Stomach (tissue), 4 donors: Measurements from ENCODE around the gene HDHD5.

Experiments
- CTCF ChIP-seq, 7 experiments: fragments of 450-650 bp in 4 of 7; fragments of 200-600 bp in 3 of 7; sonication (generic) in 3 of 7; IDR thresholded peaks; one replicate each; pipeline ENCODE4 v1.5.1; 2016 to 2019; ENCODE audit warnings: antibody characterized with exemption in 7 of 7, control low read depth in 2 of 7, mild to moderate bottlenecking in 1 of 7
- EP300 ChIP-seq: sonication (generic); formaldehyde crosslinking; IDR thresholded peaks from one replicate; pipeline ENCODE4 v1.6.1; 2017; ENCODE audit warnings: antibody characterized with exemption
- POLR2A ChIP-seq, 4 donors: fragments of 450-650 bp; IDR thresholded peaks; one replicate each; pipeline ENCODE4 v1.6.1; 2016; ENCODE audit warnings: antibody characterized with exemption in 4 of 4, control low read depth in 2 of 4, mild to moderate bottlenecking in 1 of 4, moderate library complexity in 1 of 4
- POLR2AphosphoS5 ChIP-seq, 3 donors: sonication (generic); formaldehyde crosslinking; IDR thresholded peaks; one replicate each; pipeline ENCODE4 v1.6.1; 2016; ENCODE audit warnings: antibody characterized with exemption in 3 of 3

GRCh38 chr22:17113600-17113999 lies 45.5 kb downstream of the HDHD5 start:
- TF ChIP-seq CTCF (IDR thresholded peaks at IDR 0.05) (no peak), EP300 (no peak), POLR2AphosphoS5 (IDR thresholded peaks at IDR 0.05) (no peak), POLR2A (IDR thresholded peaks at IDR 0.05) (no peak)
